ENCODE measurements around the gene LCN2.

LCN2 gene

DNA sequence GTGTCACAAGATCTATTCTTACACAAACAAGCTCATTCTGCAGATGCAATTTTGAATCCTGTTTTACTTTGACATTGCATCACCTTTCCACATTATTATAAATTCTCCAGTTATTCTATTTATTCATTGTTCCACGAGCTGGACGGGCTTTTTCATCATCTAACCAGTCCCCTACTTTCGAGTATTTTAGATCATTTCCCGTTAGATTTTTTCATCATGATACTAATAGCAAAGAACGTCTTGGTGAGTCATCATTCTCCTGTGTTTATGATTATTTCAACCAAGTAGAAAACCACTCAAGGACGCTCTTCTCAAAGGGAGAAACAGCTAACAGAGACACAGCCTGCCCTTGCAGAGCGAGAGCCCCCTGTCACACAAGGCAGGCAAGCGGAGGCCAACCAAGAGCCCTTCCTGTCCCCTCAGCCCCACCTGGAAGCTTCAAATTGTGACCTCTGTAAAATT is 25.9 kb downstream of the LCN2 start:
- no peak overlapping the region for H4K8ac ChIP-seq (ENCODE audit: low read length)
- DNase-seq: peak; percentile 86
- 51% methylated on average over 7 of the region's 8 CpGs for WGBS
- no peaks in the 10 kb centered on the region for H3K27me3 ChIP-seq (ENCODE audit: control insufficient read depth in 1 of 2, insufficient read depth in 1 of 2, low read length in 2 of 2)
- H2AK5ac ChIP-seq (ENCODE audit: low read length, severe bottlenecking): no peak overlapping the region
- no peak overlapping the region for H2BK120ac ChIP-seq (ENCODE audit: low read depth, low read length)
- H3K27ac ChIP-seq (ENCODE audit: low read length, poor library complexity, severe bottlenecking): peak overlapping the region; percentile 27
- no peak overlapping the region for H2BK15ac ChIP-seq (ENCODE audit: low read depth, poor library complexity, severe bottlenecking)
- peaks cover 15% of the 10 kb centered on the region for H3K79me1 ChIP-seq (replicated peaks; ENCODE audit: low read length, poor library complexity, severe bottlenecking)
- H3K18ac ChIP-seq (ENCODE audit: low read depth in 1 of 2, low read length in 2 of 2): no peak overlapping the region
- H3K4me1 ChIP-seq (ENCODE audit: control insufficient read depth, insufficient read depth, low read depth, low read length): peaks cover 18% of the 10 kb centered on the region
- H2BK5ac ChIP-seq (ENCODE audit: low read depth, low read length, poor library complexity, severe bottlenecking): no peak overlapping the region
- no peak overlapping the region for H2BK12ac ChIP-seq (ENCODE audit: low read length in 2 of 2)
- H3K9me3 ChIP-seq (ENCODE audit: control insufficient read depth, low read length): peaks cover 7% of the 10 kb centered on the region
- H3K36me3 ChIP-seq (ENCODE audit: control insufficient read depth in 1 of 2, insufficient read depth in 2 of 2, low read depth in 1 of 2, low read length in 2 of 2): peaks cover 53 to 84% of the 10 kb centered on the region in 2 experiments
- H3K4me2 ChIP-seq (ENCODE audit: low read length, poor library complexity, severe bottlenecking): no peak overlapping the region
- H4K91ac ChIP-seq (ENCODE audit: low read length): no peak overlapping the region
- no peak overlapping the region for H3K9ac ChIP-seq (ENCODE audit: low read length)
- no peak overlapping the region for H3K23ac ChIP-seq (ENCODE audit: low read length in 2 of 2)
- no peak overlapping the region for H3K4ac ChIP-seq (ENCODE audit: low read depth in 1 of 2, low read length in 2 of 2)
- no peak overlapping the region for H2AFZ ChIP-seq (ENCODE audit: low read depth, low read length)
- no peak overlapping the region for H3K4me3 ChIP-seq (ENCODE audit: insufficient read depth in 1 of 2, low read depth in 1 of 2, low read length in 2 of 2)
- no peak overlapping the region for H3K14ac ChIP-seq (ENCODE audit: low read length in 2 of 2)

DNA sequence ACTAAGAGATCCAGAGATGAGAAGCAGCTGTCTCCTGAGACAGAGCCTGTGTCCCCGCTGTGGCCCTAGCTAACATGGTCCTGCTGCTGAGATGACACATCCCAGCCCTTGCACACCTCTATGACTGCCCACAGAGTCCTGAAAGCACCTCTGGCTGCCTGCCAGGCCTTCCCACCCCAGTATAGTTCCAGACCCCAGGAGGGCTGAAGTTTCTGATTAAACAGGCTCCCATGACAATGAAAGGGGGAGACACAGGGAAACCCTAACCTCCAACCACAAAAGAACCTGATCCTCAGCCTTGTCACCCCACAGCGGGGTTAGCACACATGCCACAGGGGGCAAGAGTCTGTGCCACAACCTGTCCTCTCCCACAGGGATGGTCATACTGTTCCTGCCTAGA is 26.5 kb downstream of the LCN2 start:
- H3K36me3 ChIP-seq (ENCODE audit: control insufficient read depth in 1 of 2, insufficient read depth in 2 of 2, low read depth in 1 of 2, low read length in 2 of 2): peaks cover 59 to 84% of the 10 kb centered on the region in 2 experiments
- 94% methylated on average over 2 of the region's 2 CpGs for WGBS

DNA sequence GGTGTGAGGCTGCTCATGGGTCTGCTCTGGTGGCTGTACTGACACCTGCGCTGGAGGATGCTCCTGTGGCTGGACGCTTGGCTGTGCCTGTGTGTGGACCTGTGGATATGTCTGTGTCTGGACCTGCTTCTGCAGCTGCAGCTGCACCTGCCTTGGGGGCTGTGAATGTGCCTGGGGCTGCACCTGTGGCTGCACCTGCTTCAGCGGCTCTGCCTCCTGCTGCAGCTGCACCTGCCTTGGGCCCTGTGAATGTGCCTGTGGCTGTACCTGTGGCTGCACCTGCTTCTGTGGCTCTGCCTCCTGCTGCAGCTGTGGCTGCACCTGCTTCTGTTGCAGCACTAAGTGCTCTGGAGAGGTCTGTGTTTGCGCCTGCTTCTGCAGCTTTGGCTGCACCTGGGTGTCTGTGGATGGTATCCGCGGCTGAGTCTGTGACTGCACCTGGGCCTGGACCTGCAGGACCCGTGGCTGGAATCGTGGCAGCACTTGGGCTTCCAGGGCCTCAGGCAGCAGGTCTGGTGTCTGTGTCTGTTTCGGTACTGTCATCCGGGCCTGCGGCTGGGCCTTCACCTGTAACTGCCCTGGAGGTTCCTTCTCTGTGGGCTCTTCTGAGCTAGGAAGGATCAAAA is 29.7 kb downstream of the LCN2 start:
- H2BK12ac ChIP-seq (ENCODE audit: low read length in 2 of 2): no peak overlapping the region
- no peak overlapping the region for H2AK5ac ChIP-seq (ENCODE audit: low read length, severe bottlenecking)
- no peak overlapping the region for H3K14ac ChIP-seq (ENCODE audit: low read length in 2 of 2)
- no peak overlapping the region for H2BK120ac ChIP-seq (ENCODE audit: low read depth, low read length)
- H3K4me2 ChIP-seq (ENCODE audit: low read length, poor library complexity, severe bottlenecking): no peak overlapping the region
- H3K79me1 ChIP-seq (replicated peaks; ENCODE audit: low read length, poor library complexity, severe bottlenecking): peaks cover 23% of the 10 kb centered on the region
- H2BK15ac ChIP-seq (ENCODE audit: low read depth, poor library complexity, severe bottlenecking): no peak overlapping the region
- H2BK5ac ChIP-seq (ENCODE audit: low read depth, low read length, poor library complexity, severe bottlenecking): no peak overlapping the region
- no peak overlapping the region for H4K91ac ChIP-seq (ENCODE audit: low read length)
- no peak overlapping the region for H3K4ac ChIP-seq (ENCODE audit: low read depth in 1 of 2, low read length in 2 of 2)
- DNase-seq: no peak
- H3K4me1 ChIP-seq (ENCODE audit: control insufficient read depth, insufficient read depth, low read depth, low read length): peaks cover 28% of the 10 kb centered on the region
- peaks cover 69 to 90% of the 10 kb centered on the region in 2 experiments for H3K36me3 ChIP-seq (ENCODE audit: control insufficient read depth in 1 of 2, insufficient read depth in 2 of 2, low read depth in 1 of 2, low read length in 2 of 2)
- peak overlapping the region in 1 of 2 experiments; percentile 3 for H3K4me3 ChIP-seq (ENCODE audit: insufficient read depth in 1 of 2, low read depth in 1 of 2, low read length in 2 of 2)
- no peaks in the 10 kb centered on the region for H3K27me3 ChIP-seq (ENCODE audit: control insufficient read depth in 1 of 2, insufficient read depth in 1 of 2, low read length in 2 of 2)
- H3K18ac ChIP-seq (ENCODE audit: low read depth in 1 of 2, low read length in 2 of 2): no peak overlapping the region
- H3K23ac ChIP-seq (ENCODE audit: low read length in 2 of 2): no peak overlapping the region
- H2AFZ ChIP-seq (ENCODE audit: low read depth, low read length): no peak overlapping the region
- peaks cover 7% of the 10 kb centered on the region for H3K9me3 ChIP-seq (ENCODE audit: control insufficient read depth, low read length)
- no peak overlapping the region for H3K27ac ChIP-seq (ENCODE audit: low read length, poor library complexity, severe bottlenecking)
- no peak overlapping the region for H3K9ac ChIP-seq (ENCODE audit: low read length)
- H4K8ac ChIP-seq (ENCODE audit: low read length): no peak overlapping the region
- 99% methylated on average over 11 of the region's 11 CpGs for WGBS

More for the DNA sequence above, 26.5 kb downstream of the LCN2 start:
- Histone ChIP-seq H3K27ac (ENCODE audit: low read length, poor library complexity, severe bottlenecking) (peak overlapping the region; percentile 14), H3K9ac (ENCODE audit: low read length) (no peak overlapping the region), H3K9me3 (ENCODE audit: control insufficient read depth, low read length) (peaks cover 7% of the 10 kb centered on the region), H3K14ac (ENCODE audit: low read length in 2 of 2) (no peak overlapping the region), H3K4me1 (ENCODE audit: control insufficient read depth, insufficient read depth, low read depth, low read length) (peaks cover 18% of the 10 kb centered on the region), H2BK12ac (ENCODE audit: low read length in 2 of 2) (no peak overlapping the region), H2AK5ac (ENCODE audit: low read length, severe bottlenecking) (no peak overlapping the region), H3K18ac (ENCODE audit: low read depth in 1 of 2, low read length in 2 of 2) (no peak overlapping the region), H3K4ac (ENCODE audit: low read depth in 1 of 2, low read length in 2 of 2) (no peak overlapping the region), H2BK5ac (ENCODE audit: low read depth, low read length, poor library complexity, severe bottlenecking) (no peak overlapping the region), H3K4me2 (ENCODE audit: low read length, poor library complexity, severe bottlenecking) (no peak overlapping the region), H4K91ac (ENCODE audit: low read length) (no peak overlapping the region), H2BK120ac (ENCODE audit: low read depth, low read length) (no peak overlapping the region), H2BK15ac (ENCODE audit: low read depth, poor library complexity, severe bottlenecking) (no peak overlapping the region), H3K23ac (ENCODE audit: low read length in 2 of 2) (no peak overlapping the region), H2AFZ (ENCODE audit: low read depth, low read length) (no peak overlapping the region), H3K79me1 (replicated peaks; ENCODE audit: low read length, poor library complexity, severe bottlenecking) (peaks cover 21% of the 10 kb centered on the region), H4K8ac (ENCODE audit: low read length) (peak overlapping the region; percentile 9), H3K4me3 (ENCODE audit: insufficient read depth in 1 of 2, low read depth in 1 of 2, low read length in 2 of 2) (no peak overlapping the region), H3K27me3 (ENCODE audit: control insufficient read depth in 1 of 2, insufficient read depth in 1 of 2, low read length in 2 of 2) (no peaks in the 10 kb centered on the region)
- DNase-seq: no peak

DNA sequence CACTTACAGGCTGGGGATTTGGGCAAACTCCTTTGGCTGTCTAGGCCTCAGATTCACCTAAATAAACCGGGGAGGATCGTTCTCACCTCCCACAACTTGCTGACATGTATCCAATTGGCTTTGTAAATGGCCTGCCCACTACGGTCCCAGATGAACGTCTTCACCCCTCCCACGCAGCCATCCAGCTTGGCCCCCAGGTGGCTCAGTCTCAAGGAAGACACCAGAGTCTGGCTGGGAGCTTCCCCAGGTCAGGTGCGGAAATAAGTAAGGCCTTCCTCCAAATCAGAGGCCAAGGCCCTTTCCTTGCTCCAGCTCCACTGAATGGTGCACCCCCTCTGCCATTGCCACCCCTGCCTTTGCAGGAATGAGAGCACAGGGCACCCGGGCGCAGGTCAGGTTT is 30.7 kb downstream of the LCN2 start:
- no peak overlapping the region for H3K18ac ChIP-seq (ENCODE audit: low read depth in 1 of 2, low read length in 2 of 2)
- no peak overlapping the region for H4K91ac ChIP-seq (ENCODE audit: low read length)
- peaks cover 67 to 88% of the 10 kb centered on the region in 2 experiments for H3K36me3 ChIP-seq (ENCODE audit: control insufficient read depth in 1 of 2, insufficient read depth in 2 of 2, low read depth in 1 of 2, low read length in 2 of 2)
- H3K79me1 ChIP-seq (replicated peaks; ENCODE audit: low read length, poor library complexity, severe bottlenecking): peaks cover 20% of the 10 kb centered on the region
- H3K27me3 ChIP-seq (ENCODE audit: control insufficient read depth in 1 of 2, insufficient read depth in 1 of 2, low read length in 2 of 2): no peaks in the 10 kb centered on the region
- no peak overlapping the region for H2BK12ac ChIP-seq (ENCODE audit: low read length in 2 of 2)
- no peak overlapping the region for H3K23ac ChIP-seq (ENCODE audit: low read length in 2 of 2)
- H3K4ac ChIP-seq (ENCODE audit: low read depth in 1 of 2, low read length in 2 of 2): no peak overlapping the region
- no peak for DNase-seq
- WGBS: 98% methylated on average over 8 of the region's 8 CpGs
- H3K9me3 ChIP-seq (ENCODE audit: control insufficient read depth, low read length): peaks cover 7% of the 10 kb centered on the region
- H3K14ac ChIP-seq (ENCODE audit: low read length in 2 of 2): no peak overlapping the region
- H2AFZ ChIP-seq (ENCODE audit: low read depth, low read length): no peak overlapping the region
- H2AK5ac ChIP-seq (ENCODE audit: low read length, severe bottlenecking): no peak overlapping the region
- peaks cover 28% of the 10 kb centered on the region for H3K4me1 ChIP-seq (ENCODE audit: control insufficient read depth, insufficient read depth, low read depth, low read length)
- peak overlapping the region; percentile 12 for H2BK15ac ChIP-seq (ENCODE audit: low read depth, poor library complexity, severe bottlenecking)
- H3K27ac ChIP-seq (ENCODE audit: low read length, poor library complexity, severe bottlenecking): no peak overlapping the region
- H3K9ac ChIP-seq (ENCODE audit: low read length): no peak overlapping the region
- H4K8ac ChIP-seq (ENCODE audit: low read length): no peak overlapping the region
- H2BK5ac ChIP-seq (ENCODE audit: low read depth, low read length, poor library complexity, severe bottlenecking): no peak overlapping the region
- no peak overlapping the region for H3K4me2 ChIP-seq (ENCODE audit: low read length, poor library complexity, severe bottlenecking)
- no peak overlapping the region for H2BK120ac ChIP-seq (ENCODE audit: low read depth, low read length)
- no peak overlapping the region for H3K4me3 ChIP-seq (ENCODE audit: insufficient read depth in 1 of 2, low read depth in 1 of 2, low read length in 2 of 2)
